Natural killer cell (primary cell): ENCODE measurements around the gene THPO. TPM values are rescaled to one million over a fixed set of nuclear protein-coding genes. Genes with fewer than 3 reads are reported as not detected.

Source experiments
- ATAC-seq, 3 donors: fragments of 150-1000 bp in 2 of 3; fragments of 200-7000 bp in 1 of 3; cut with Tn5 transposase; 1 replicate in 1 of 3; 2 replicates in 2 of 3; pipeline ENCODE4 v1.10.0; 2021; ENCODE audit warnings: mild to moderate bottlenecking in 2 of 3, moderate library complexity in 2 of 3
- DNase-seq, 2 donors: peaks; one replicate each; pipeline versions ENCODE4 v3.0.0 to v3.0.0-alpha.2; 2013 to 2021; ENCODE audit warnings: mixed read lengths in 1 of 2
- H3K27ac ChIP-seq: one replicate; pipeline ENCODE4 v1.5.1; 2013; ENCODE audit warnings: mild to moderate bottlenecking, low read length
- H3K27me3 ChIP-seq: one replicate; pipeline ENCODE4 v1.6.1; 2013; ENCODE audit warnings: low read length; ENCODE audit not compliant: control insufficient read depth, insufficient read depth
- H3K36me3 ChIP-seq: one replicate; pipeline ENCODE4 v1.6.1; 2013; ENCODE audit warnings: low read length; ENCODE audit not compliant: control insufficient read depth, insufficient read depth
- H3K4me1 ChIP-seq: one replicate; pipeline ENCODE4 v1.6.1; 2013; ENCODE audit warnings: low read length; ENCODE audit not compliant: control insufficient read depth, insufficient read depth
- H3K4me3 ChIP-seq: one replicate; pipeline ENCODE4 v1.5.1; 2013; ENCODE audit warnings: low read length
- H3K9me3 ChIP-seq: one replicate; pipeline ENCODE4 v1.6.1; 2013; ENCODE audit warnings: low read length; ENCODE audit not compliant: control insufficient read depth, insufficient read depth
- H3K27ac Mint-ChIP-seq, 2 donors: one replicate each; pipeline ENCODE4 v1.8.0; 2022; ENCODE audit warnings: mild to moderate bottlenecking in 2 of 2, mixed read lengths in 2 of 2, moderate library complexity in 1 of 2
- H3K27me3 Mint-ChIP-seq, 2 donors: one replicate each; pipeline ENCODE4 v1.8.0; 2022; ENCODE audit warnings: low read depth in 2 of 2, mixed read lengths in 2 of 2
- H3K36me3 Mint-ChIP-seq: one replicate; pipeline ENCODE4 v1.8.0; 2022; ENCODE audit warnings: mixed read lengths
- H3K4me1 Mint-ChIP-seq, 2 donors: one replicate each; pipeline ENCODE4 v1.8.0; 2022; ENCODE audit warnings: mixed read lengths in 2 of 2
- H3K4me3 Mint-ChIP-seq: one replicate; pipeline ENCODE4 v1.8.0; 2022; ENCODE audit warnings: mild to moderate bottlenecking, moderate library complexity, mixed read lengths
- H3K9me3 Mint-ChIP-seq, 2 donors: one replicate each; pipeline ENCODE4 v1.8.0; 2022; ENCODE audit warnings: mixed read lengths in 2 of 2
- WGBS: methylation state at CpG from one replicate; pipeline ENCODE4 v1.1.7; 2013; ENCODE audit warnings: missing lambda C conversion rate; ENCODE audit not compliant: insufficient coverage; 5-methylcytosine and 5-hydroxymethylcytosine counted together
- intact Hi-C: fragments of 100-400 bp; cut with micrococcal nuclease; formaldehyde crosslinking; loops from one replicate; pipeline ENCODE4 v1.14.2; 2022
- total RNA-seq, 4 donors: library from RNA; stranded (reverse); fragments of 120-200 nt in 1 of 4; gene quantifications; one replicate each; pipeline versions ENCODE4 v1.2.3 to v1.2.4, GENCODE V29; 2013 to 2022
- TF ChIP-seq, protein P1 (sequence below): fragments of 200-600 bp; IDR thresholded peaks from one replicate; pipeline ENCODE4 v1.8.0; 2022; ENCODE audit warnings: antibody characterized with exemption

The THPO gene
- total RNA-seq, 3 donors from 2014 or later (not counting 1 experiment from before 2014, with no cell fraction given) = not detected

DNA sequence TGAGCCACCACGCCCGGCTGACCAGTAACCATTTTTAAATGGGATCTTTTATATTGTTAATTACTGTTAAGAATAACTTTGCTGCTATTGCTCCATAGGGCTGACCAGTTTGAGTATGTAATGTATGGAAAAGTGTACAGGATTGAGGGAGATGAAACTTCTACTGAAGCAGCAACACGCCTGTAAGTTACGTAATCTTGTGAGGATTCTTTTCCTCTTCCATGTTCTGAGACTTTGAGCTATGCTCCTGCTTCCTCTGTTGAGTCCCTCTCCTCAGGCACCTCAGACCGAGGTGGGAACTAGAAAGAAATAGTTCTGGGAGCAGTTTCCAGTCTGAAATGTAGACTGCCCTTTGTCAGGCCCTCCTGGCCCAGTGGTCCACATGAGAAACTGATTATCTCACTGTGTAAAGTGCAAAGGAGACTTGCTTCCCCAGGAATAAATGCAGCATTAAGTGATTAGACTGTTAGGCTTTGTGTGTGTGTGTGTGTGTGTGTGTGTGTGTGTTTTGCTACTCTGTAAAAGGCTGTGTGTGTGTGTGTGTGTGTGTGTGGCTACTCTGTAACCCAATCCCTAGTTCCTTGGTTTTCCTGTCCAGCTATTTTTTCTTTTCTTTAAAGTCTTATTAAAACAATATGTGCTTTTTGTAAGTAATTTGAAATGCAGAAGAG, 11.3 kb downstream of the THPO start:
- DNase-seq (no peak), ATAC-seq (no peak)
- H3K4me1 ChIP-seq = peaks cover 22% of the 10 kb centered on the region
- TF ChIP-seq, protein P1, sequence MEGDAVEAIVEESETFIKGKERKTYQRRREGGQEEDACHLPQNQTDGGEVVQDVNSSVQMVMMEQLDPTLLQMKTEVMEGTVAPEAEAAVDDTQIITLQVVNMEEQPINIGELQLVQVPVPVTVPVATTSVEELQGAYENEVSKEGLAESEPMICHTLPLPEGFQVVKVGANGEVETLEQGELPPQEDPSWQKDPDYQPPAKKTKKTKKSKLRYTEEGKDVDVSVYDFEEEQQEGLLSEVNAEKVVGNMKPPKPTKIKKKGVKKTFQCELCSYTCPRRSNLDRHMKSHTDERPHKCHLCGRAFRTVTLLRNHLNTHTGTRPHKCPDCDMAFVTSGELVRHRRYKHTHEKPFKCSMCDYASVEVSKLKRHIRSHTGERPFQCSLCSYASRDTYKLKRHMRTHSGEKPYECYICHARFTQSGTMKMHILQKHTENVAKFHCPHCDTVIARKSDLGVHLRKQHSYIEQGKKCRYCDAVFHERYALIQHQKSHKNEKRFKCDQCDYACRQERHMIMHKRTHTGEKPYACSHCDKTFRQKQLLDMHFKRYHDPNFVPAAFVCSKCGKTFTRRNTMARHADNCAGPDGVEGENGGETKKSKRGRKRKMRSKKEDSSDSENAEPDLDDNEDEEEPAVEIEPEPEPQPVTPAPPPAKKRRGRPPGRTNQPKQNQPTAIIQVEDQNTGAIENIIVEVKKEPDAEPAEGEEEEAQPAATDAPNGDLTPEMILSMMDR = no peak
- no peaks in the 10 kb centered on the region for H3K27me3 ChIP-seq
- H3K36me3 ChIP-seq = peaks cover 22% of the 10 kb centered on the region
- H3K4me3 Mint-ChIP-seq = no peak overlapping the region
- H3K4me3 ChIP-seq = no peak overlapping the region
- intact Hi-C loops = no loop called here
- H3K9me3 Mint-ChIP-seq = no peaks in the 10 kb centered on the region
- WGBS = 93% methylated on average over 5 of the region's 5 CpGs
- H3K36me3 Mint-ChIP-seq = no peaks in the 10 kb centered on the region
- H3K27ac Mint-ChIP-seq = no peak overlapping the region
- H3K27ac ChIP-seq = no peak overlapping the region
- no peaks in the 10 kb centered on the region for H3K9me3 ChIP-seq
- no peaks in the 10 kb centered on the region for H3K27me3 Mint-ChIP-seq
- peaks cover 19 to 33% of the 10 kb centered on the region in 2 donors for H3K4me1 Mint-ChIP-seq

GRCh38 chr3:184362668-184363546, 15.1 kb downstream of the THPO start:
- no peaks in the 10 kb centered on the region for H3K9me3 ChIP-seq
- H3K9me3 Mint-ChIP-seq = no peaks in the 10 kb centered on the region
- H3K4me1 ChIP-seq = peaks cover 32% of the 10 kb centered on the region
- H3K36me3 ChIP-seq = peaks cover 11% of the 10 kb centered on the region
- peak overlapping the region; percentile 99 for H3K4me3 Mint-ChIP-seq
- peak overlapping the region; percentile 96 to 97 for H3K27ac Mint-ChIP-seq
- DNase-seq = peak; percentile 93 to 98
- no peaks in the 10 kb centered on the region for H3K36me3 Mint-ChIP-seq
- intact Hi-C loops = loop anchor here (1.0 to 2.0 kb wide), 3 partner anchors 28 to 114 kb away; partner anchors contain the start of genes ALG3, EEF1AKMT4 and PSMD2
- under 1% methylated on average over 68 of the region's 68 CpGs for WGBS
- peak overlapping the region; percentile 57 for H3K4me3 ChIP-seq
- TF ChIP-seq, protein P1 = peak; percentile 61
- peaks cover 19 to 43% of the 10 kb centered on the region in 2 donors for H3K4me1 Mint-ChIP-seq
- H3K27me3 Mint-ChIP-seq = peaks cover 0 to 3% of the 10 kb centered on the region in 2 donors
- H3K27me3 ChIP-seq = no peaks in the 10 kb centered on the region
- ATAC-seq = peak; percentile 76 to 88 (median 83)
- peak overlapping the region; percentile 86 for H3K27ac ChIP-seq

GRCh38 chr3:184361932-184362667, 15.9 kb downstream of the THPO start:
- Mint-ChIP-seq H3K9me3 (no peaks in the 10 kb centered on the region), H3K27ac (peak overlapping the region; percentile 96 to 97), H3K4me1 (peaks cover 19 to 43% of the 10 kb centered on the region in 2 donors), H3K4me3 (peak overlapping the region; percentile 92), H3K36me3 (no peaks in the 10 kb centered on the region), H3K27me3 (peaks cover 0 to 3% of the 10 kb centered on the region in 2 donors)
- H3K4me3 ChIP-seq = peak overlapping the region; percentile 57
- WGBS = 0% methylated on average over 38 of the region's 38 CpGs
- H3K27ac ChIP-seq = peak overlapping the region; percentile 86
- H3K4me1 ChIP-seq = peaks cover 32% of the 10 kb centered on the region
- DNase-seq (peak in 1 of 2 donors; percentile 58), ATAC-seq (peak in 2 of 3 donors; percentile 7 to 8)
- TF ChIP-seq, protein P1 = no peak
- intact Hi-C loops = loop anchor here (2.0 kb wide), 1 partner anchor 113 kb away; the partner anchor contains the start of genes ALG3 and EEF1AKMT4
- no peaks in the 10 kb centered on the region for H3K27me3 ChIP-seq
- peaks cover 6% of the 10 kb centered on the region for H3K36me3 ChIP-seq
- no peaks in the 10 kb centered on the region for H3K9me3 ChIP-seq
